ENCODE measurements around the gene CRYBG2.
"Not testable (repeated sequence)": the region's sequence is repeated elsewhere in the genome, so short reads cannot be mapped to it uniquely, and the experiment has no call there.

CRYBG2 gene

DNA sequence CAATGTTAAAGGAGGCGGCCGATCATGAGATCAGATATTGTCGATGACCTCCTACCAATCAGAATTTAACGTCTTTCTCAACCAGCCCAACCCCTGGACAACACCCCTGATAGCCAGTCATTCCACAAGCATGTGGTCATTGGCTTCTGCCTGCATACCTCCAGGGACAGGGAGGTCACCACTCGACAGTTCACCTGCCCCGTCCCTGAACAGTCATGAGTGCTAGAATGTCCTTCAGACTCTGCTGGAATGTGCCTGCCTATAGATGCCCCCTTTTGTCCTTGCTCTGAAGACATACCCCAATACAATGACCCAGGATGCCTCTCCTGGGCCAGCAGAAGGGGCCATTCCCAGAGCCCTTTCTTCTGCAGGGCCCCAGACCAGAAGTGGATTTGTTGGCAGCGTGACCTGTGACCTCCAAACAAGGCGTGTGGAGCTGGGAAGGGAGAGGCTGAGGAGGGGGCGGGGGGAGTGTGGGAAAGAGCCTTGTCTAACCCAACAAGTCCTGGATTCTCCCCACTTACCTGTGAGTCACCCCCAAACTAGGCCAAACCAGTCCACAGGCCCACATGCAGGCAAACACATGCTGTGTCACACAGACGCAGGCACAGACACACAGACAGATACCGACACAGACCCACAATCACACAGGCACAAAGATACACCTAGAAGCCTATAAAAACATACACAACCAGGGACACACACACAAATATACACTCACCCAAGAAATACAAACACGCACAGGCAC, 2.2 kb downstream of the CRYBG2 start:
- in situ Hi-C loops (cut with MboI; ENCODE audit: low pct_unique_long_range_greater_than_20kb, low sequenced_read_pairs): no loop called here
- no peak for DNase-seq

DNA sequence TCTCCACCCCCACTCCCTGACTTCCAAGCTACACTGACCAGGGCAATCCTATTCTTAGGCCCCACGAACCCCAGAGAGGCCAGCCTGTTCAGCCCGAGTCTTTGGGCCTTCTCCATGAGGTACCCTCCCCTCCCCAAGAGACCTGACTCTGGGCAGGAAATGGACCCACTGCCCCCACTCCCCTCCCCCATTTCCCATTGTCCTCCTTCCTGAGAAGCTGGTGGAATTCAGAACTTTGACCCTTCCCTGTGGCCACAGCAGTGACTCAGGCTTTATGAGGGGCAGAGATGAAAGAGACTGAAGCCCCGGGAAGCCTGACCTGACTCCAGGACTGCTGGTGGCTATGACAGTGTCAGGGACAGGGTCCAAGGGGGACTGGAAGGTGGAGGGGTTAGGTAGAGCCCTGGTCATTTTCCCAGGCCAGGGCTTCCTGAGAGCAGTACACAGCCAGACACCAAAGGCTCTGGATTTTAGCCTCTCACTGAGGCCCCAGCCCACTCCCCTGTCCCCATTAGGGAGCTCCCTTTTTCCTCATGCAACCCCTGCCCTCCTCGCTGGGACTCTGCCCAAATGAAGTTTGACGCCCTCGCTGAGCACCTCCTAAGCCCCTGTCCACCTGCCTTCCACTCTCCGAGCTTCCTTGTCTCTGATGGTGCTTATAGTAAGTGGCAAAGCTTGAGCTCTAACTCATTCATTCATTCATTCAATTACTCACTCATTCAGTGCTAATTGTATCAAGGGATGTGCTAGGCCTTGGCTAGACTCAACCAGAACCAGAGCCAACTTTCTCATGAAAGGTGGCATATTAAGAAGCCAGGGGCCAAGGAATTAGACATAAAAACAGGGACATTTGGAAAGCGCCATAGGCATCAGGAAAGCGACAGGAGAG, 3.0 kb downstream of the CRYBG2 start:
- no peak for DNase-seq
- in situ Hi-C loops (cut with MboI; ENCODE audit: low pct_unique_long_range_greater_than_20kb, low sequenced_read_pairs): no loop called here

DNA sequence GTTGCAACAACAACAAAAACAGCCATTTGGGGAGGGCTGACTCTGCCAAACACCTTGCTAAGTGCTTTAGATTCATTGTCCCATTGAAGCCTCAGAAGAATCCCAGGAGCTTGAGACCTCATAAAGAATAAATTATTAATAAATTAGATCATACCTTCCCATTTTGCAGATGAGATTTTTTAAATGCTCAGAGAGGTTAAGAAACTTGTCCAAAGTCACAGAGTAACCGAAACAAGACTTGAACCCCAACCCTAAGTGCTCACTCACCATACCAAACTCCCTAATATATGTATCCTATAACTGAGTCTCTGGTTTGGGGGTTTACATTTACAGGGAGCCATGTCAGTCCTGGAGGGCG, 3.6 kb downstream of the CRYBG2 start:
- DNase-seq: no peak
- in situ Hi-C loops (cut with MboI; ENCODE audit: low pct_unique_long_range_greater_than_20kb, low sequenced_read_pairs): no loop called here

DNA sequence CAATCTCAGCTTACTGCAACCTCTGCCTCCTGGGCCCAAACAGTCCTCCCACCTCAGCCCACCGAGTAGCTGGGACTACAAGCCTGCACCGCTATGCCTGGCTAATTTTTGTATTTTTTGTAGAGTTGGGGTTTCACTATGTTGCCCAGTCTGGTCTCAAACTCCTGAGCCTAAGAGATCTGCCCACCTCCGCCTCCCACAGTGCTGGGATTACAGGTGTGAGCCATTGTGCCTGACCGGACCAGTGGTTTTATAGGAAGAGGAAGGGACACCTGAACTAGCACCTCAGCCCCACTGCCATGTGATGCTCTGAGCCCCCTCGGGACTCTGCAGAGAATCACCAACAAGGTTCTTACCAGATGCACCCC, 4.1 kb downstream of the CRYBG2 start:
- in situ Hi-C loops (cut with MboI; ENCODE audit: low pct_unique_long_range_greater_than_20kb, low sequenced_read_pairs): no loop called here
- DNase-seq: no peak

DNA sequence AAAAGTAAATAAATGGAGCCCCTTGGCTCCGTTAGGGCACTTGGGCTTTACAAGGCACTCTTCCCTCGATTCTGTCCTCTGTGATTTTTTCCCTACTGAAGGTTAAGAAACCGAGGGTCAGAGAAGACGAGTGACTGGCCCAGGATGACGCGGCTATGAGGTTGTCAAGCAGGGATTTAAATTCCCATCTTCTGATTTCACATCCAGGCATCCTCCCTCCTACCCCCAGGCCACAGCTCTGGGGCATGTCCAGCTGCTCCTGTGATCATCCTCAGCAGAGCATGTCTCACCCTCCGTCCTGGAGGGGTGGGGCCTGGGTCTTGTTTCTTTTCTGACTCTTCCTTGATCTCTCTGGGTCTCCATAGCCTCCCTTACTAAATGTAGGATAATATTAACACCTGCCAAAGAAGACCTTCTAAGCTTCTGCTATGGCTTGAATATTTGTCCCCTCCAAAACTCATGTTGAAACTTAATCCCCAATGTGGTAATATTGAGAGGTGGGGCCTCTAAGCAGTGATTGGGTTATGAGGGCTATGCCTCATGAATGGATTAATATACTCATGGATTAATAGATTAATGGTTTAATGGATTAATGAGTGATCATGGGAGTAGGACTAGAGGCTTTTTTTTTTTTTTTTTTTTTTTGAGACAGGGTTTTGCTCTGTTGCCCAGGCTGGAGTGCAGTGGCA, 4.6 kb downstream of the CRYBG2 start:
- DNase-seq: no peak

DNA sequence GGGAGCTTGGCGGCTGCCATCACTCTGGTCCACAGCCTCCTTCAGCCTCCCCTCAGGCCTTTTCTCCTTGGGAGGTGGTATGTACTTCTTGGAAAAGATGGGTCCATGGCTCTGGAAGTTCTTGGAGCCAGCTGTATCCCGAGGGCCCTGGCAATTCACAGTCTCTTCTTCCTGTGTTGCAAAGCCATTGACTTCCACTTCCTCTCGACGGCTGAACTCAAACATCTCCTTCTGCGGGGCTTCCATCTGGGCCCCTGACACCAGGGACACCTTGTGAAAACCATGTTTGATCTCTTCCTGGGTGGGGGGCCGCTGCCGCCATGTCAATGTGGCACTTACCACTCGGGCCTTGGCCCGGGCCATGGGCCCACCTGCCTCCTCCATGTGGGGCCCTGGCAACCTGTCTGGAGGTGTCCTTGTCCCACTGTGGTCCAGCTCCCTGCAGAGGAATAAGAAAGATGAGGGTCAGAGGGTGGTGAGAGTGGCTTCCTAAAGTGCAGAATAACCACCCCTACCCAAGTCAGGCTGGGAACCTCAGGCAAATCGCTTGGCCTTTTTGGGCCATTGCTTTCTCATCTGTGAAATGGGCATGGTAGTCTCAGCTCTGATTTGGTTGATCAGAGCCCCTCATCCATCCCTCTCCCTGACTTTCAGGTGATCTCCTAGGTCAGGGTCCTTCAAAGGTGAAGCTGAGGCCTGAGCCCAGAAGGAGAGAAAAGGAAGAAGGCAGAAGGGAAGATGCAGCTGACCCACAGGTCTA, 7.5 kb downstream of the CRYBG2 start:
- in situ Hi-C loops (cut with MboI; ENCODE audit: low pct_unique_long_range_greater_than_20kb, low sequenced_read_pairs): no loop called here
- no peak for DNase-seq

More for the DNA sequence above, 4.6 kb downstream of the CRYBG2 start:
- in situ Hi-C loops (cut with MboI; ENCODE audit: low pct_unique_long_range_greater_than_20kb, low sequenced_read_pairs): no loop called here

DNA sequence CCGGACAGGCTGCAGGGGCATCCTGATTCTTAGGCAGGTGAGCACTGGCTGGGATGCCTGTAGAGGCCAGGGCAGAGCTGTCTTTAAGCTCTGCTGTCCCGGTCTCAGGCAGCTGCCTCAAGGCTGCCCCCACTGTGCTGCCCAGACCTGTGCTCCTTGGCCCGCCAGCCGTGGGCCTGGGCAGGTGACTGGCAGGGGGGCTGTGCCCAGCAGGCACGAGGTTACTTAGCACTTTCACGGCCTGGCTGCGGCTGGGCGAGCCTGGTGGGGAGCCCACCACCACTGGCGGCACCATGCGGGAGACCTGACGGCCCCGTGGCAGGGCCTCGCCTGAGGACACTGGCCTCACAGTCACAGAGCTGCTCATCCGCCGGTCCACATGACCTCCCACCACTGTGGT, 8.2 kb downstream of the CRYBG2 start:
- in situ Hi-C loops (cut with MboI; ENCODE audit: low pct_unique_long_range_greater_than_20kb, low sequenced_read_pairs): no loop called here
- DNase-seq: no peak

DNA sequence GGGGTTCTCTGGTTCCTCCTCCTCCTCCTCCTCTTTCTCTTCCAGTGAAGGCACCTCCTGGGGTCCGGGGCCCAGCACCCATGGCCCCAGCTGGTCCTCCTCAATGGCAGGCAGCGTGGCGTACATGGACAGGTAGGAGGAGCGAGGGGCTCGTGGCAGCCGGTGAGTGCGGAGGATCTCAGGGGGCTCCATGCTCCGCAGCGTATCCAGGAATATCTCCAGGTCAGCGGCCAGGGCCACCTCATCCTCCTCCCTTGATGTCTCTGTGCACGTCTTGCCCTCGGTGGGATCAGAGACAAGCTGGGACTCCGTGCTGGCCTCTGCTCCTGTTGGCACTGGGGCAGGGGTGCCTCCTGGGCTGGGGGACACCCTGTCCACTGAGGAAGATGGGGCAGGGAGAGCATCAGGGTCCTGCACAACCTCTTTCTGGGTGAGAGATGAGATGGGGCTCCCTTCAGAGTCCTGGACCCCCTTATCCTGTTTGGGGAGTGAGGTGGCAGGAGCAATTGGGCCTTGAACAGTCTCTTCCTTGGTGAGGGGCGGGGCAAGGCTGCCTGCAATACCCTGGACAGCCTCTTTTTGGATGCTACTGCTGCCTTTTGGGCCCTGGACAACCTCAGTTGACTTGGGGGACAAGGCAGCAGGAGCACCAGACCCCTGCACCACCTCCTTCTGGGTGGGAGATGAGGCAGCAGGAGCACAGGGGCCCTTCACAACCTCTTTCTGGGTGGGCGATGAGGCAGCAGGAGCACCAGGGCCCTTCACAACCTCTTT, 9.6 kb downstream of the CRYBG2 start:
- no peak for DNase-seq
- in situ Hi-C loops (cut with MboI; ENCODE audit: low pct_unique_long_range_greater_than_20kb, low sequenced_read_pairs): no loop called here

DNA sequence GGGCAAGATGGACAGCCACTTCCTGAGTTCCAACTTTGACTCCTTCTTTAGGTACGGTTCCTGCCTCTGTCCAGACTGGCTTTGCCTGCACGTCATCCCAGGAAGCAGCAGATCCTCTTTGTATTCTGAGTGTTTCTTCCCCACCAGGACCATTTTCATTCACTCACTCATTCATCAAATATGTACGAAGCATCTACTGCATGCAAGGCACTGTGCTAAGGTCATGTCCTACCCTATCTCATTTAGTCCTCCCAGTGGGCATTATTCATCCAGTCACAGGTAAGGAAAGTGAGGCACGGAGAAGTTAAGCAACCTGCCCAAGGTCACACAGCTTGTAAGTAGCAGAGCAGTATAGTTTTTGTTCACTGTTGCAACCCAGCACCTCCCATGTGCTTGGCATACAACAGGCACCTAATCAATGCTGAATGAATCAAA, 13.9 kb downstream of the CRYBG2 start:
- in situ Hi-C loops (cut with MboI; ENCODE audit: low pct_unique_long_range_greater_than_20kb, low sequenced_read_pairs): no loop called here
- no peak for DNase-seq

DNA sequence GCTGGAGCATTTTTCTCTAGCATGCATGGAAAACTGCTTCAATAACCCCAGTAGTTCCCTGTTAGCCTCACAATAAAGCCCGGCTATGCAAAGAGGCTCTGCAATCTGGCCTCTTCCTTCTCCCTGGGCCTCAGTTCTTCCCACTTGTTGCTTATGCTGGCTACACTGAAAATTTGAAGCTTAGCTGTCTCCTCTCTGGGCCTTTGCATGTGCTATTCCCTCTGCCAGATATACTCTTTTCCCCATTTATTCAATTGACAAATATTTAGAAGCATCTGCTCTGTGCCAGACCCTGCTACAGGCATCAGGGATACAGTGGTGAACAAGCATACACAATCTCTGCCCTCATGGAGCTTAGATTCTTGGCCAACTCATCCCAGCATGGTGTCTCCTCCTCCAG, 15.3 kb downstream of the CRYBG2 start:
- in situ Hi-C loops (cut with MboI; ENCODE audit: low pct_unique_long_range_greater_than_20kb, low sequenced_read_pairs): no loop called here

DNA sequence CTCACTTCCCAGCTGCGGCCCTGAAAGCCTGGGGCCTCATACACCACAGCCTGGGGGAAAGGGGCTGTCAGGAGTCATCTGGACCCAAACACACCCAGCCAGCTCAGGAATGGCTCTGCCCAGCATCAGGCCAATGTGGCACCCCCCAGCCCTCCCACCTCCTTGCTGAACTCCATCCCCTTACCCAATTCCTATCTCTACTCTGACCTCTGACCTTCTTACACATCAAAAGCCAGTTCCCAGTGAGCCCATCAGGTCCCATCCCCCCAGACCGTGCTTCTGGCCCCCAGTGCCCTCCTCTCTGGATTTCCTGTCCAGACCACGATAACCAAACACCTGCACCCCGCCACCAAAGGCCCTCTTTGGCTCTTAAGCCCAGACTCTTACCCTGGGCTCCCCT, 16.3 kb downstream of the CRYBG2 start:
- in situ Hi-C loops (cut with MboI; ENCODE audit: low pct_unique_long_range_greater_than_20kb, low sequenced_read_pairs): no loop called here
- DNase-seq: no peak

More for the DNA sequence above, 15.3 kb downstream of the CRYBG2 start:
- DNase-seq: no peak

DNA sequence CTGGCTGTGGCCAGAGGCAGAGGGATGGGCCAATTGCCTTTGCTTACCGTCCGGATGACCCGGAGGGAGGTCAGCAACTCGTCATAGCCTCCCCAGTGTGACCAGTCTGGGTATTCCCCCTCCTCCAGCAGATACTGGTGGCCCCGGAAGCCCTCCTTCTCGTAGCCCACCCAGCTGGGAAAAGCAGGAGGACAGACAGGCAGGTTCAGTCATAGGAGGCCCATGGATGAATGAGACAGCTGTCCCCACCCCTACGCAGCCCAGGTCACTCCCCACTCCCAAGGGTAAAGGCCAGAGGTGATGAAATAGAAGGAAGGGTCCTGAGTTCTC, 16.8 kb downstream of the CRYBG2 start:
- in situ Hi-C loops (cut with MboI; ENCODE audit: low pct_unique_long_range_greater_than_20kb, low sequenced_read_pairs): no loop called here
- no peak for DNase-seq

DNA sequence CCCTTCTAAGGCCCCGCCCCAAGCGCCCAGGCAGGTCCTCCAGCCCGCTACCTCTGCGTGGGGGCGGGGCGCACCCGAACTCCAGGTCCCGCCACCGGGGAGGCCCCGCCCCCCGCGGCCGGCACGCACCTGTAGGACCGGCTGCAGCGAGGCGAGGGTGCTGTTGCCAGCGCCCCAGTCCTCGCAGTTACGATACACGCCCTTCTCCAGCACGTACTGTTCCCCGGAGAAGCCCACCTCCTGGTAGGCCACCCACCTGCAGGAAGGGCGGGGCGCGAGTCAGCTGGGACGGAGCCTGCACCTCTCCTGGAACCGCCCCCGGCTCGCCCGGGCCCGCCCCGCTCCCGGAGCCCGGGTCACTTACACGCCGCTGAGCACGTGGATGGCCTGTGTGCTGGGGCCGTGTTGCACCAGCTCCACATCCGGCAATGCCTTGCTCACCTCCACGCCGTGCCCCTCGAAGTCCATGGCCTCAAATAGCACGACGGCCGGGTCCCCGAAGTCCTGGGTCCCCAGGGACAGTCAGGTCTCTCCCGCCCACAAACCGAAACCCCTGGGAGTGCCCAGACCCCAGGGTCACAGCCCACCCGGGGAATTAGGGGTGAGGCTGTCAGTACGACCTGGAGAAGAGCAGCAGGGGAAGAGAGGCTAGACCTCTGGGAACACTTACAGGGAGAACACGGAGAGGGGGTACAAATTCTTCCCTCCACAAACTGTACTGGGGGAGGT, 17.3 kb downstream of the CRYBG2 start:
- DNase-seq: no peak
- in situ Hi-C loops (cut with MboI; ENCODE audit: low pct_unique_long_range_greater_than_20kb, low sequenced_read_pairs): no loop called here

DNA sequence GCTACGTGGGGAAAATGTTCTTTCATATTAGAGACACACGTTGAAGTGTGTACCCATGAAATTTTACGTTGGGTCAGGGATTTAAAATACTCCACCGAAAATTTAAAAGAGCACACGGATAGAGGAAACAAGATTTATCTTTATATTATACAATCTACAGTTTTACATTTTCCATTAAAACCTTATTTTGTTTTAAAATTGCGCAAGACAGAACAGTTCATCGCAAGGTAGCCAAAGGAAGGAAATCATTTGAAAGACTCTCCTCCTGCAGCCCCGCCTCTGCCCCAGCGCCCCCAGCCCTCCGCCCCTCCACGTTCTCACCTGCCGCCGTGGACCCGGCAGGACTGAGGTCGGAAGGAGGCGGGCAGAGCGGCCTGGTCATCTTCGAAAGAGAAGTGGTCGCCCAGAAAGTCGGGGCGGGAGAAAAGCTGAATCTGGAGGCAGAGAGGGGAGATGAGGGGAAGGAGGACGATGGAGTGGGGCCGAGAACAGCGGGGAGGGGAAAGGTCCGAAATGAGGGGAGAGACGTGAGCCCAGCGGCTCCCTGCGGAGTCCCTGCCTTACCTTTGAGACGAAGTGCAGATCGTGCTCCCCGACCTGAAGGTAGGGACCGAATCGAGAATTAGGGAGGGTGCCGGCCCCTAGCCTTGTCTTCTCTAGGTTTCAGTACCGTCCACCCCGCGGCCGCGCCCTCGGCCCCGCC, 18.0 kb downstream of the CRYBG2 start:
- in situ Hi-C loops (cut with MboI; ENCODE audit: low pct_unique_long_range_greater_than_20kb, low sequenced_read_pairs): no loop called here
- no peak for DNase-seq

DNA sequence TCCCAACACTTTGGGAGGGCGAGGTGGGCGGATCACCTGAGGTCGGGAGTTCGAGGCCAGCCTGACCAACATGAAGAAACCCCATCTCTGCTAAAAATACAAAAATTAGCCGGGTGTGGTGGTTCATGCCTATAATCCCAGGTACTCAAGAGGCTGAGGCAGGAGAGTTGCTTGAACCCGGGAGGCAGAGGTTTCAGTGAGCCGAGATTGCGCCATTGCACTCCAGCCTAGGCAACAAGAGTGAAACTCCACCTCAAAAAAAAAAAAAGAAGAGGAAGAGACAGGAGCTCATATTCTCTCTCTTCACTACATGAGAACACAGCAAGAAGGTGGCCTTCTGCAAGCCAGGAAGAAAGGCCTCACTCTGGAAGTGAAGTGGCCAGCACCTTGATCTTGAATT, 20.6 kb downstream of the CRYBG2 start:
- DNase-seq; in situ Hi-C loops (cut with MboI; ENCODE audit: low pct_unique_long_range_greater_than_20kb, low sequenced_read_pairs): not testable (repeated sequence)

DNA sequence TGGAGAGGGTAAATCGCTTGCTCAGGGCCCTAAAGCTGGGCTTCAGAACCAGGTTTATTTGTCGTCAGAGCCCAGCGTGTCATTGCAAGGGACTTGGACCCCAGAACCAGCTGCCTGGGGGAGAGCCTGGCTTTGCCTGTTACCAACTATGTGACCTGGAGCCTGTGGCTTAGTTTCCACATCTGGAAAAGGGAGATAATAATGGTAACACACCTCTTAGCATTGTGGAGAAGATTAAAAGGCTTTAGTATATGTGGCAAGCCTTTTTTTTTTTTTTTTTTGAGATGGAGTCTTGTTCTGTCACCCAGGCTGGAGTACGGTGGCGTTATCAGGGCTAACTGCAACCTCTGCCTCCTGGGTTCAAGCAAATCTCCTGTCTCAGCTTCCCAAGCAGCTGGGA, 23.7 kb downstream of the CRYBG2 start:
- in situ Hi-C loops (cut with MboI; ENCODE audit: low pct_unique_long_range_greater_than_20kb, low sequenced_read_pairs): no loop called here
- no peak for DNase-seq

DNA sequence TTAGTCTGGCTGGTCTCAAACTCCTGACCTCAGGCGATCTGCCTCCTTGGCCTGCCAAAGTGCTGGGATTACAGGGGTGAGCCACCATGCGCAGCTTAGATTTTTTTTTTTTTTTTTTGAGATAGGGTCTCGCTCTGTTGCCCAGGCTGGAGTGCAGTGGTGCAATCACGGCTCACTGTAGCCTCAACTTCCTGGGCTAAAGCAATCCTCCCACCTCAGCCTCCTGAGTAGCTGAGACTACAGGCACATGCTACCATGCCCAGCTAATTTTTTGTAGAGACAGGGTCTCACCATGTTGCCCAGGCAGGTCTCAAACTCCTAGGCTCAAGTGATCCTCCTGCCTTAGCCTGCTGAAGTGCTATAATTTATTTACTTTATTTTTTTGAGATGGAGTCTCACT, 24.6 kb downstream of the CRYBG2 start:
- in situ Hi-C loops (cut with MboI; ENCODE audit: low pct_unique_long_range_greater_than_20kb, low sequenced_read_pairs); DNase-seq: not testable (repeated sequence)

DNA sequence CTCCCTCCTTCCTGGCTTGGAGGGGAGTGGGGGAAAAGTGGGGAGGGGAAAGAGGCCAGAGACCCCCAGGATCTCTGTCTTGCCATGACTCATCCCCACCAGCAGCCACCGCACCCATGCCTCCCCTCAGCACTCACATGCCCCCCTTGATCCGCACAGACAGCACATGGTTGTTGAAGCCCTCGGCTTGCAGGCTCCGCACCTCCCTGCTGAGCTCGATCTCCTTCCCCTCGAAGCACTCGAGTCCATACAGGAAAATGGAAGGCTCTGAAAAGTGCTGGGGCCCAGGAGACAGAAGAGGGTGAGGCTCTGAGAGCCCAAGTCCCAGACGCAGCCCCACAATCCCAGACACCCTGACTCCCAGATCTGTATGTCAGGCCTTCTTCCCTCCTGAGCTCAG, 25.3 kb downstream of the CRYBG2 start:
- DNase-seq: no peak
- in situ Hi-C loops (cut with MboI; ENCODE audit: low pct_unique_long_range_greater_than_20kb, low sequenced_read_pairs): no loop called here
